Measurements from ENCODE around the gene CLDN24. TPM values are rescaled to one million over a fixed set of nuclear protein-coding genes. Genes with fewer than 3 reads are reported as not detected.
A peak's percentile ranks its signal among the peaks of the same experiment; 100 is the strongest.
"Not testable (repeated sequence)": the region's sequence is repeated elsewhere in the genome, so short reads cannot be mapped to it uniquely, and the experiment has no call there.

Gene CLDN24
- total RNA-seq, 1 donor from 2014 or later: not detected

- H3K27me3 ChIP-seq: no peaks in the 10 kb centered on the region
- intact Hi-C loops (cut with DNase I): no loop called here
- H3K9me3 ChIP-seq: no peaks in the 10 kb centered on the region
These were observed 4.6 kb upstream of the CLDN24 start for GRCh38 chr4:183326853-183327252.

GRCh38 chr4:183326387-183326786 lies 4.2 kb upstream of the CLDN24 start:
- H3K9me3 ChIP-seq; H3K4me1 ChIP-seq; H3K36me3 ChIP-seq; H3K4me3 ChIP-seq; H3K27me3 ChIP-seq; ATAC-seq; DNase-seq; H3K27ac ChIP-seq; intact Hi-C loops (cut with DNase I): not testable (repeated sequence)

More at GRCh38 chr4:183326853-183327252, 4.6 kb upstream of the CLDN24 start:
- Histone ChIP-seq H3K4me3 (no peak overlapping the region), H3K4me1 (no peaks in the 10 kb centered on the region), H3K27ac (no peak overlapping the region), H3K36me3 (no peaks in the 10 kb centered on the region)
- no peak for TF ChIP-seq CTCF (IDR thresholded peaks at IDR 0.05)
- ATAC-seq: no peak
- DNase-seq: no peak

GRCh38 chr4:183324619-183325018 lies 2.4 kb upstream of the CLDN24 start:
- no peaks in the 10 kb centered on the region for H3K9me3 ChIP-seq
- ATAC-seq: no peak
- no peak for TF ChIP-seq CTCF (IDR thresholded peaks at IDR 0.05)
- no peak for DNase-seq
- H3K4me3 ChIP-seq: no peak overlapping the region
- H3K4me1 ChIP-seq: no peaks in the 10 kb centered on the region
- H3K36me3 ChIP-seq: no peaks in the 10 kb centered on the region
- intact Hi-C loops (cut with DNase I): no loop called here
- H3K27ac ChIP-seq: no peak overlapping the region
- H3K27me3 ChIP-seq: no peaks in the 10 kb centered on the region

GRCh38 chr4:183324056-183324455 lies 1.8 kb upstream of the CLDN24 start:
- DNase-seq; ATAC-seq; H3K36me3 ChIP-seq; H3K27ac ChIP-seq; H3K4me1 ChIP-seq; H3K9me3 ChIP-seq; H3K27me3 ChIP-seq; H3K4me3 ChIP-seq; intact Hi-C loops (cut with DNase I): not testable (repeated sequence)

- Histone ChIP-seq H3K36me3 (peaks cover 5% of the 10 kb centered on the region), H3K4me1 (no peaks in the 10 kb centered on the region), H3K27me3 (no peaks in the 10 kb centered on the region), H3K9me3 (no peaks in the 10 kb centered on the region), H3K27ac (no peak overlapping the region), H3K4me3 (no peak overlapping the region)
- peak; percentile 24 for ATAC-seq
- intact Hi-C loops (cut with DNase I): no loop called here
- DNase-seq: no peak
- no peak for TF ChIP-seq CTCF (IDR thresholded peaks at IDR 0.05)
These were observed 1.1 kb upstream of the CLDN24 start for GRCh38 chr4:183323295-183323694.

GRCh38 chr4:183321516-183321915 lies 710 bp downstream of the CLDN24 start:
- DNase-seq (no peak), ATAC-seq (no peak)
- Histone ChIP-seq H3K36me3 (peaks cover 5% of the 10 kb centered on the region), H3K27me3 (no peaks in the 10 kb centered on the region), H3K4me3 (no peak overlapping the region), H3K27ac (no peak overlapping the region), H3K9me3 (no peaks in the 10 kb centered on the region), H3K4me1 (no peaks in the 10 kb centered on the region)
- intact Hi-C loops (cut with DNase I): no loop called here
- TF ChIP-seq CTCF (IDR thresholded peaks at IDR 0.05): no peak

GRCh38 chr4:183321079-183321478 lies 1.1 kb downstream of the CLDN24 start:
- Histone ChIP-seq H3K4me3 (no peak overlapping the region), H3K27ac (no peak overlapping the region), H3K4me1 (no peaks in the 10 kb centered on the region), H3K36me3 (peaks cover 8% of the 10 kb centered on the region), H3K27me3 (no peaks in the 10 kb centered on the region), H3K9me3 (no peaks in the 10 kb centered on the region)
- TF ChIP-seq CTCF (IDR thresholded peaks at IDR 0.05): no peak
- DNase-seq (no peak), ATAC-seq (no peak)
- intact Hi-C loops (cut with DNase I): no loop called here
